Lung (tissue), 12 donors: ENCODE data around the gene ADGRG1. TPM values are rescaled to one million over a fixed set of nuclear protein-coding genes. Genes with fewer than 3 reads are reported as not detected.

Experiments used
- ATAC-seq: fragments of 200-7000 bp; cut with Tn5 transposase; one replicate; pipeline ENCODE4 v1.9.1; 2020; ENCODE audit warnings: moderate number of reproducible peaks; ENCODE audit not compliant: insufficient read depth, low FRiP score
- DNase-seq, 3 donors: peaks; one replicate each; pipeline ENCODE4 v3.0.0-alpha.2; 2013 to 2017
- H3K27ac ChIP-seq, 2 donors: one replicate each; pipeline ENCODE4 v1.5.1; 2013; ENCODE audit warnings: mild to moderate bottlenecking in 2 of 2, moderate library complexity in 2 of 2, control low read depth in 1 of 2, inconsistent platforms in 1 of 2, low read depth in 1 of 2, low read length in 1 of 2
- H3K27me3 ChIP-seq, 3 donors: one replicate each; pipeline ENCODE4 v1.5.1; 2013; ENCODE audit warnings: low read length in 2 of 3; ENCODE audit not compliant: control insufficient read depth in 3 of 3, insufficient read depth in 3 of 3
- H3K36me3 ChIP-seq, 4 donors: one replicate each; pipeline ENCODE4 v1.5.1; 2013; ENCODE audit warnings: low read length in 4 of 4, mild to moderate bottlenecking in 1 of 4, moderate library complexity in 1 of 4; ENCODE audit not compliant: control insufficient read depth in 4 of 4, insufficient read depth in 4 of 4
- H3K4me1 ChIP-seq, 5 donors: one replicate each; pipeline ENCODE4 v1.5.1; 2013; ENCODE audit warnings: low read length in 5 of 5, mild to moderate bottlenecking in 2 of 5, moderate library complexity in 1 of 5; ENCODE audit not compliant: control insufficient read depth in 5 of 5, insufficient read depth in 5 of 5
- H3K4me3 ChIP-seq: one replicate; pipeline ENCODE4 v1.5.1; 2013; ENCODE audit warnings: mild to moderate bottlenecking, control low read depth, moderate library complexity
- H3K9ac ChIP-seq, 2 donors: one replicate each; pipeline ENCODE4 v1.5.1; 2013; ENCODE audit warnings: low read length in 2 of 2, control low read depth in 1 of 2; ENCODE audit not compliant: insufficient read depth in 1 of 2
- H3K9me3 ChIP-seq, 4 donors: one replicate each; pipeline ENCODE4 v1.5.1; 2013; ENCODE audit warnings: low read length in 3 of 4, mild to moderate bottlenecking in 1 of 4, moderate library complexity in 1 of 4; ENCODE audit not compliant: control insufficient read depth in 4 of 4, insufficient read depth in 3 of 4
- WGBS, 2 donors: extraction: QIAGEN DNeasy Blood & Tissue Kit; methylation state at CpG; one replicate each; pipeline ENCODE4 v1.1.7; 2013; 5-methylcytosine and 5-hydroxymethylcytosine counted together
- polyA plus RNA-seq, 2 donors: library from polyadenylated mRNA; stranded (reverse); fragments of 200-250 nt; gene quantifications; one replicate each; pipeline ENCODE4 v1.2.1, GENCODE V29; 2013
- total RNA-seq, 2 donors: library from RNA; depleted of rRNA in 1 of 2; stranded (reverse); fragments of >200 nt in 1 of 2; gene quantifications; one replicate each; pipeline ENCODE4 v1.2.1, GENCODE V29; 2014 to 2021
- TF ChIP-seq, protein P1 (sequence below): IDR thresholded peaks from 2 replicates; pipeline ENCODE4 v1.5.1; 2012; ENCODE audit warnings: mild to moderate bottlenecking; ENCODE audit errors: control extremely low read depth, extremely low read depth
- donor health status: control.
- donor health status: control.
- donor health status: Bipolar disorder and iron deficiency.
- donor health status: healthy.
- donor health status: DM: yes; HTN: yes; CAD: no.

Gene ADGRG1
- total and polyA plus RNA-seq, 4 donors: 8.8 to 74.4 (median 28.0) TPM

DNA sequence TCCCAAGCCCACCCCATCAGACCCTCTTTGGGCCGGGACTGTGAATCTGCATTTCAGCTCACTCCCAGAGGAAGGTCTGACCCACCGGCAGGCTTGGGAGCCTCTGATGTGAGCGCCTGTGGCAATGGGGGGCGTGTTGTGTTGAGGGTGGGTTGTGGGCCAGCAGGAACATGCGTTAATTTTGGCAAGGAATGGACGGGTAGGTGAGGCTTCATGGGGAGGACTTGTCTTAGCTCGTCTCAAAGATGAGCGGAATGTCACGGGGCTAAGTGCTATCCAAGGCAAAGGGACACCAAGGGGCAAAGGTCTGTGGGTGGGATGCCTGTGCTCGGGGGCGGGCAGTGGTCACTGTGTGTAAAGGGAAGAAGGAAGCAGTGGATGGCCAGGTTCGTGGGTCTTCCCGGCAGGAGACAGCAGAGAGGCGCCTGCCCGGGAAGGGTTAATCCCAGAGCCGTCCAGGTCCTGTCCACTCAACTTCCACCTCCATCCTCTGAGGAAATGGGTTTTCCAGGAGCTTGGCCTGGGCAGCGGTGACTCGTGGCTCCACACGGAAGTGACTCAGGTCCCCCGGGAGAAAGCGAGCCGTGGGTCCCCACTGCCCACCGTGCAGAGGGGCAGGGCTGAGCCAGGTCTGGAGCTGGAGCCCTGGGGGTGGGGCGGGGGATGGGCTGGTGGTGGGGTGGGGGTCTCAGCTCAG lies 17.4 kb downstream of the ADGRG1 start:
- Histone ChIP-seq H3K36me3 (peaks cover 0 to 5% (median 0%) of the 10 kb centered on the region in 4 donors), H3K9me3 (peaks cover 0 to 2% (median 0%) of the 10 kb centered on the region in 4 donors), H3K27ac (peak overlapping the region; percentile 68 to 86), H3K27me3 (no peaks in the 10 kb centered on the region), H3K4me3 (no peak overlapping the region), H3K9ac (no peak overlapping the region), H3K4me1 (peaks cover 0 to 34% (median 0%) of the 10 kb centered on the region in 5 donors)
- DNase-seq (peak in 1 of 3 donors; percentile 51), ATAC-seq (no peak)
- TF ChIP-seq, protein P1, sequence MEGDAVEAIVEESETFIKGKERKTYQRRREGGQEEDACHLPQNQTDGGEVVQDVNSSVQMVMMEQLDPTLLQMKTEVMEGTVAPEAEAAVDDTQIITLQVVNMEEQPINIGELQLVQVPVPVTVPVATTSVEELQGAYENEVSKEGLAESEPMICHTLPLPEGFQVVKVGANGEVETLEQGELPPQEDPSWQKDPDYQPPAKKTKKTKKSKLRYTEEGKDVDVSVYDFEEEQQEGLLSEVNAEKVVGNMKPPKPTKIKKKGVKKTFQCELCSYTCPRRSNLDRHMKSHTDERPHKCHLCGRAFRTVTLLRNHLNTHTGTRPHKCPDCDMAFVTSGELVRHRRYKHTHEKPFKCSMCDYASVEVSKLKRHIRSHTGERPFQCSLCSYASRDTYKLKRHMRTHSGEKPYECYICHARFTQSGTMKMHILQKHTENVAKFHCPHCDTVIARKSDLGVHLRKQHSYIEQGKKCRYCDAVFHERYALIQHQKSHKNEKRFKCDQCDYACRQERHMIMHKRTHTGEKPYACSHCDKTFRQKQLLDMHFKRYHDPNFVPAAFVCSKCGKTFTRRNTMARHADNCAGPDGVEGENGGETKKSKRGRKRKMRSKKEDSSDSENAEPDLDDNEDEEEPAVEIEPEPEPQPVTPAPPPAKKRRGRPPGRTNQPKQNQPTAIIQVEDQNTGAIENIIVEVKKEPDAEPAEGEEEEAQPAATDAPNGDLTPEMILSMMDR: no peak
- 54 to 57% methylated on average over 24 of the region's 24 CpGs for WGBS, 2 donors

DNA sequence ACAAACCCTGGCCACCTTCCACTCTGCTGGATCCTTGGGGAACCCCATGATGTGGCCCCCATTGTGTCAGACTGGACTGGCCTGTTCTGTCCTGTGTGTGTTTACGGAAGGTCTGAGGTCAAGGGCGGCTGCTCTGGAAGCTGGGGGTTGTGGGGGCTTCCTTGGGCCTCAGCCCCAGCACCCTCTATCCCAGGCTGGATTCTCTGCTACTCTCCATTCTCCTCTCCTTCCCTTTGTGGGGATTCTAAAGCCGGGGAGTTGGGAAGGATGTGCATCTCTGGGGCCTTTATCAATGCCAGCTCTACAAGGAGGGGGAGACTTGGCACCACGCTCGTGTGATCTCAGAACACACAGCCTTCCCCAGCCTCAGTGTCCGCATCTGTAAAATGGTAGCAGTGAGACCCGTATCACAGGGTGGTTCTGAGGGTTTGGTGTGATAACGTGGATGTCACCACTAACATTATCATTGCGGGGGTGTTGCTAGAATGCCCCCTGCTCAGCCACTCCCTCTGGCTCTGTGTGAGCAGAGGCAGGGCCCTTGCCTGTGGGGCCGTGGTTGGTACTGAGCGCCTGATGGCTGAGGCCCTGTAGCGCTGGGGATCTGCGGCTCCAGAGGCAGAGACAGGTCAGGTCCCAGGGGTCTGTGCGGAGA lies 18.1 kb downstream of the ADGRG1 start:
- Histone ChIP-seq H3K27me3 (no peaks in the 10 kb centered on the region), H3K27ac (peak overlapping the region; percentile 70 to 86), H3K4me3 (no peak overlapping the region), H3K4me1 (peaks cover 0 to 33% (median 0%) of the 10 kb centered on the region in 5 donors), H3K36me3 (peaks cover 0 to 11% (median 0%) of the 10 kb centered on the region in 4 donors), H3K9ac (no peak overlapping the region), H3K9me3 (peaks cover 0 to 2% (median 0%) of the 10 kb centered on the region in 4 donors)
- TF ChIP-seq, protein P1: no peak
- peak in 1 of 3 donors; percentile 31 for DNase-seq
- 66 to 68% methylated on average over 13 to 14 of the region's 14 CpGs for WGBS, 2 donors
- no peak for ATAC-seq

DNA sequence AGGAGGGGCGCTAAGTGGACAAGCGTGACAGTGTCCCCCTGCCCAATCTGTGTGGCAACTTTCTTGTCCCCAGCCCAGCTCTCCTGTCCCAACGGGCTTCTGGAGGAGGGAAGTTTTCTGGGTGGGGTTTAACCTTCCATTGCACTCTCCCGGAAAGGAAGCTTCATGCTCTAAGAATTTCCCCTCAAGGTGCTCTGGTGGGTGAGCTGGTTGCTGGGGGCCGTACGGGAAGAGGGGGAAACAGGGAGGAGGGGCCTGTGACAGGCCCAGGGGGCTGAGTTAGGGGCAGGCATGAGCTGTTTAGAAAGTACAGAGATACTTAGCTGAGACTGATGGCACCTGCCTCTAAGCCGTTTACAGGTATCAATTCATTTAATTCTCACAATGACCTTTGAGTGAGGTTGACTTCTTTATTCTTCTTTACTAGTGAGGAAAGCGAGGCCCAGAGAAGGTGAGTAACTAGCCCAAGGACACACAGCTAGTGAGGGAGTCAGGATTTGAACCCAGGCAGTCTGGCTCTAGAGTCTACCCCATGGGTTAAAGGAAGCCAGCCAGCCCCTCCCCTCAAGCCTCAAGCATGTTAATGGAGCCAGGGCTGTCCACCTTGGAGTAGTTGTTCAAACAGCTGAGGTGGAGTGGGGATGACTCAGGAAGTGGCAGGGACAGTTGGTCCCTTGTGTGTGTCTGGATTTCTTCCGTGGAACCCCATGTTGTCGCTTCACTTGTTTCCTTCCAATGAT lies 18.9 kb downstream of the ADGRG1 start:
- TF ChIP-seq, protein P1: no peak
- peak overlapping the region; percentile 37 to 86 for H3K27ac ChIP-seq
- H3K9me3 ChIP-seq: peaks cover 0 to 2% (median 0%) of the 10 kb centered on the region in 4 donors
- peaks cover 0 to 30% (median 0%) of the 10 kb centered on the region in 5 donors for H3K4me1 ChIP-seq
- DNase-seq (no peak), ATAC-seq (no peak)
- no peak overlapping the region for H3K9ac ChIP-seq
- no peak overlapping the region for H3K4me3 ChIP-seq
- WGBS, 2 donors: 52 to 60% methylated on average over 10 of the region's 10 CpGs
- H3K27me3 ChIP-seq: no peaks in the 10 kb centered on the region
- peaks cover 0 to 14% (median 0%) of the 10 kb centered on the region in 4 donors for H3K36me3 ChIP-seq
